Measurements from ENCODE around the gene TSC22D2. TPM values are rescaled to one million over a fixed set of nuclear protein-coding genes. Genes with fewer than 3 reads are reported as not detected.

TSC22D2 gene
- polyA plus RNA-seq, 3 donors: 5.1 to 12.9 (median 5.7) TPM

GRCh38 chr3:150412561-150413231 lies 4.6 kb downstream of the TSC22D2 start:
- intact Hi-C loops (cut with micrococcal nuclease): loop anchor here in 1 of 2 donors (10.0 kb wide), 1 partner anchor 82 kb away; no protein-coding TSS in a partner anchor
- Histone ChIP-seq H3K9ac (ENCODE audit: insufficient read depth, low read length, poor library complexity, severe bottlenecking) (peak overlapping the region; percentile 5), H3K36me3 (replicated peaks in 1 of 2; ENCODE audit: control insufficient read depth in 1 of 2, insufficient read depth in 2 of 2, low read length in 2 of 2) (peaks cover 2 to 20% of the 10 kb centered on the region in 2 donors), H4K20me1 (ENCODE audit: insufficient read depth, low read length) (peaks cover 89% of the 10 kb centered on the region), H3K4me2 (replicated peaks; ENCODE audit: extremely low read depth, low read length, poor library complexity, severe bottlenecking) (peak overlapping the region; percentile 82), H3K79me2 (ENCODE audit: insufficient read depth, low read length) (peaks cover 82% of the 10 kb centered on the region), H3K4me3 (replicated peaks in 1 of 3; ENCODE audit: low read depth in 2 of 3, low read length in 3 of 3) (peak overlapping the region; percentile 70 to 98 (median 79)), H3K27ac (ENCODE audit: low read depth in 1 of 2, low read length in 2 of 2) (peak overlapping the region in 1 of 2 donors; percentile 68), H3K27me3 (ENCODE audit: control insufficient read depth in 2 of 2, insufficient read depth in 2 of 2, low read length in 2 of 2) (no peaks in the 10 kb centered on the region), H3K9me3 (replicated peaks in 1 of 2; ENCODE audit: control insufficient read depth in 1 of 2, insufficient read depth in 1 of 2, low read length in 2 of 2) (no peaks in the 10 kb centered on the region), H2AFZ (ENCODE audit: insufficient read depth, low read depth, low read length, poor library complexity, severe bottlenecking) (no peak overlapping the region), H3K4me1 (ENCODE audit: control insufficient read depth in 1 of 2, insufficient read depth in 2 of 2, low read length in 2 of 2) (peaks cover 25 to 68% of the 10 kb centered on the region in 2 donors)
- Mint-ChIP-seq H3K36me3 (peaks cover 13 to 18% of the 10 kb centered on the region in 2 donors), H3K27ac (peak overlapping the region; percentile 81 to 98 (median 87)), H3K9me3 (peaks cover 0 to 2% (median 0%) of the 10 kb centered on the region in 7 donors), H3K4me3 (peak overlapping the region; percentile 83 to 92), H3K27me3 (ENCODE audit: low read depth in 3 of 3) (peaks cover 0 to 1% (median 0%) of the 10 kb centered on the region in 3 donors), H3K4me1 (peaks cover 54% of the 10 kb centered on the region)
- 0% methylated on average over 1 of the region's 5 CpGs for WGBS (ENCODE audit: insufficient coverage)
- DNase-seq: peak; percentile 55 to 77 (median 69)
- TF ChIP-seq, protein P1, sequence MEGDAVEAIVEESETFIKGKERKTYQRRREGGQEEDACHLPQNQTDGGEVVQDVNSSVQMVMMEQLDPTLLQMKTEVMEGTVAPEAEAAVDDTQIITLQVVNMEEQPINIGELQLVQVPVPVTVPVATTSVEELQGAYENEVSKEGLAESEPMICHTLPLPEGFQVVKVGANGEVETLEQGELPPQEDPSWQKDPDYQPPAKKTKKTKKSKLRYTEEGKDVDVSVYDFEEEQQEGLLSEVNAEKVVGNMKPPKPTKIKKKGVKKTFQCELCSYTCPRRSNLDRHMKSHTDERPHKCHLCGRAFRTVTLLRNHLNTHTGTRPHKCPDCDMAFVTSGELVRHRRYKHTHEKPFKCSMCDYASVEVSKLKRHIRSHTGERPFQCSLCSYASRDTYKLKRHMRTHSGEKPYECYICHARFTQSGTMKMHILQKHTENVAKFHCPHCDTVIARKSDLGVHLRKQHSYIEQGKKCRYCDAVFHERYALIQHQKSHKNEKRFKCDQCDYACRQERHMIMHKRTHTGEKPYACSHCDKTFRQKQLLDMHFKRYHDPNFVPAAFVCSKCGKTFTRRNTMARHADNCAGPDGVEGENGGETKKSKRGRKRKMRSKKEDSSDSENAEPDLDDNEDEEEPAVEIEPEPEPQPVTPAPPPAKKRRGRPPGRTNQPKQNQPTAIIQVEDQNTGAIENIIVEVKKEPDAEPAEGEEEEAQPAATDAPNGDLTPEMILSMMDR (IDR thresholded peaks at IDR 0.05): no peak

- intact Hi-C loops (cut with micrococcal nuclease): loop anchor here in 1 of 2 donors (10.0 kb wide), 1 partner anchor 81 kb away; no protein-coding TSS in a partner anchor
- Mint-ChIP-seq H3K9me3 (peaks cover 0 to 2% (median 0%) of the 10 kb centered on the region in 7 donors), H3K27ac (no peak overlapping the region), H3K27me3 (ENCODE audit: low read depth in 3 of 3) (no peaks in the 10 kb centered on the region), H3K4me1 (peaks cover 65% of the 10 kb centered on the region), H3K36me3 (peaks cover 15 to 26% of the 10 kb centered on the region in 2 donors), H3K4me3 (peak overlapping the region; percentile 53 to 83)
- TF ChIP-seq, protein P1 (IDR thresholded peaks at IDR 0.05): no peak
- Histone ChIP-seq H3K36me3 (replicated peaks in 1 of 2; ENCODE audit: control insufficient read depth in 1 of 2, insufficient read depth in 2 of 2, low read length in 2 of 2) (peaks cover 2 to 20% of the 10 kb centered on the region in 2 donors), H3K79me2 (ENCODE audit: insufficient read depth, low read length) (peaks cover 98% of the 10 kb centered on the region), H3K4me1 (ENCODE audit: control insufficient read depth in 1 of 2, insufficient read depth in 2 of 2, low read length in 2 of 2) (peaks cover 25 to 72% of the 10 kb centered on the region in 2 donors), H3K27me3 (ENCODE audit: control insufficient read depth in 2 of 2, insufficient read depth in 2 of 2, low read length in 2 of 2) (no peaks in the 10 kb centered on the region), H2AFZ (ENCODE audit: insufficient read depth, low read depth, low read length, poor library complexity, severe bottlenecking) (no peak overlapping the region), H4K20me1 (ENCODE audit: insufficient read depth, low read length) (peaks cover 100% of the 10 kb centered on the region), H3K4me3 (replicated peaks in 1 of 3; ENCODE audit: low read depth in 2 of 3, low read length in 3 of 3) (peak overlapping the region in 2 of 3 experiments; percentile 2 to 79), H3K9me3 (replicated peaks in 1 of 2; ENCODE audit: control insufficient read depth in 1 of 2, insufficient read depth in 1 of 2, low read length in 2 of 2) (no peaks in the 10 kb centered on the region), H3K4me2 (replicated peaks; ENCODE audit: extremely low read depth, low read length, poor library complexity, severe bottlenecking) (peak overlapping the region; percentile 82), H3K27ac (ENCODE audit: low read depth in 1 of 2, low read length in 2 of 2) (no peak overlapping the region), H3K9ac (ENCODE audit: insufficient read depth, low read length, poor library complexity, severe bottlenecking) (no peak overlapping the region)
- DNase-seq: no peak
- no CpG with 5 or more reads among the region's 3 CpGs for WGBS (ENCODE audit: insufficient coverage)
Observed at GRCh38 chr3:150414258-150414657, 6.2 kb downstream of the TSC22D2 start.
